Natural killer cell (primary cell): Measurements from ENCODE around the gene A3GALT2. TPM values are rescaled to one million over a fixed set of nuclear protein-coding genes. Genes with fewer than 3 reads are reported as not detected.

Experiments used
- ATAC-seq, 3 donors: fragments of 150-1000 bp in 2 of 3; fragments of 200-7000 bp in 1 of 3; cut with Tn5 transposase; 1 replicate in 1 of 3; 2 replicates in 2 of 3; pipeline ENCODE4 v1.10.0; 2021; ENCODE audit warnings: mild to moderate bottlenecking in 2 of 3, moderate library complexity in 2 of 3
- DNase-seq, 2 donors: peaks; one replicate each; pipeline versions ENCODE4 v3.0.0 to v3.0.0-alpha.2; 2013 to 2021; ENCODE audit warnings: mixed read lengths in 1 of 2
- H3K27ac ChIP-seq: one replicate; pipeline ENCODE4 v1.5.1; 2013; ENCODE audit warnings: mild to moderate bottlenecking, low read length
- H3K27me3 ChIP-seq: one replicate; pipeline ENCODE4 v1.6.1; 2013; ENCODE audit warnings: low read length; ENCODE audit not compliant: control insufficient read depth, insufficient read depth
- H3K36me3 ChIP-seq: one replicate; pipeline ENCODE4 v1.6.1; 2013; ENCODE audit warnings: low read length; ENCODE audit not compliant: control insufficient read depth, insufficient read depth
- H3K4me1 ChIP-seq: one replicate; pipeline ENCODE4 v1.6.1; 2013; ENCODE audit warnings: low read length; ENCODE audit not compliant: control insufficient read depth, insufficient read depth
- H3K4me3 ChIP-seq: one replicate; pipeline ENCODE4 v1.5.1; 2013; ENCODE audit warnings: low read length
- H3K9me3 ChIP-seq: one replicate; pipeline ENCODE4 v1.6.1; 2013; ENCODE audit warnings: low read length; ENCODE audit not compliant: control insufficient read depth, insufficient read depth
- H3K27ac Mint-ChIP-seq, 2 donors: one replicate each; pipeline ENCODE4 v1.8.0; 2022; ENCODE audit warnings: mild to moderate bottlenecking in 2 of 2, mixed read lengths in 2 of 2, moderate library complexity in 1 of 2
- H3K27me3 Mint-ChIP-seq, 2 donors: one replicate each; pipeline ENCODE4 v1.8.0; 2022; ENCODE audit warnings: low read depth in 2 of 2, mixed read lengths in 2 of 2
- H3K36me3 Mint-ChIP-seq: one replicate; pipeline ENCODE4 v1.8.0; 2022; ENCODE audit warnings: mixed read lengths
- H3K4me1 Mint-ChIP-seq, 2 donors: one replicate each; pipeline ENCODE4 v1.8.0; 2022; ENCODE audit warnings: mixed read lengths in 2 of 2
- H3K4me3 Mint-ChIP-seq: one replicate; pipeline ENCODE4 v1.8.0; 2022; ENCODE audit warnings: mild to moderate bottlenecking, moderate library complexity, mixed read lengths
- H3K9me3 Mint-ChIP-seq, 2 donors: one replicate each; pipeline ENCODE4 v1.8.0; 2022; ENCODE audit warnings: mixed read lengths in 2 of 2
- CTCF ChIP-seq: fragments of 200-600 bp; IDR thresholded peaks from one replicate; pipeline ENCODE4 v1.8.0; 2022; ENCODE audit warnings: antibody characterized with exemption
- WGBS: methylation state at CpG from one replicate; pipeline ENCODE4 v1.1.7; 2013; ENCODE audit warnings: missing lambda C conversion rate; ENCODE audit not compliant: insufficient coverage; 5-methylcytosine and 5-hydroxymethylcytosine counted together
- intact Hi-C: fragments of 100-400 bp; cut with micrococcal nuclease; formaldehyde crosslinking; loops from one replicate; pipeline ENCODE4 v1.14.2; 2022
- total RNA-seq, 4 donors: library from RNA; stranded (reverse); fragments of 120-200 nt in 1 of 4; gene quantifications; one replicate each; pipeline versions ENCODE4 v1.2.3 to v1.2.4, GENCODE V29; 2013 to 2022

The A3GALT2 gene
- total RNA-seq, 3 donors from 2014 or later (not counting 1 experiment from before 2014, with no cell fraction given) = not detected

- Histone ChIP-seq H3K36me3 (peaks cover 4% of the 10 kb centered on the region), H3K9me3 (no peaks in the 10 kb centered on the region), H3K27ac (no peak overlapping the region), H3K27me3 (no peaks in the 10 kb centered on the region), H3K4me3 (no peak overlapping the region), H3K4me1 (peaks cover 2% of the 10 kb centered on the region)
- Mint-ChIP-seq H3K4me1 (peaks cover 40 to 65% of the 10 kb centered on the region in 2 donors), H3K9me3 (no peaks in the 10 kb centered on the region), H3K36me3 (no peaks in the 10 kb centered on the region), H3K27me3 (no peaks in the 10 kb centered on the region), H3K27ac (no peak overlapping the region), H3K4me3 (no peak overlapping the region)
- ATAC-seq (no peak), DNase-seq (no peak)
- intact Hi-C loops = no loop called here
- TF ChIP-seq CTCF = no peak
- 97% methylated on average over 5 of the region's 5 CpGs for WGBS
Observed at GRCh38 chr1:33263890-33264504, 56.9 kb downstream of the A3GALT2 start.

- peaks cover 41 to 70% of the 10 kb centered on the region in 2 donors for H3K4me1 Mint-ChIP-seq
- Histone ChIP-seq H3K9me3 (no peaks in the 10 kb centered on the region), H3K4me3 (no peak overlapping the region), H3K36me3 (peaks cover 4% of the 10 kb centered on the region), H3K27me3 (no peaks in the 10 kb centered on the region), H3K4me1 (peaks cover 24% of the 10 kb centered on the region), H3K27ac (no peak overlapping the region)
- H3K4me3 Mint-ChIP-seq = no peak overlapping the region
- DNase-seq = no peak
- H3K9me3 Mint-ChIP-seq = no peaks in the 10 kb centered on the region
- intact Hi-C loops = no loop called here
- 85% methylated on average over 7 of the region's 7 CpGs for WGBS
- TF ChIP-seq CTCF = no peak
- H3K27me3 Mint-ChIP-seq = no peaks in the 10 kb centered on the region
- no peaks in the 10 kb centered on the region for H3K36me3 Mint-ChIP-seq
- no peak for ATAC-seq
- H3K27ac Mint-ChIP-seq = peak overlapping the region in 1 of 2 donors; percentile 42
Observed at GRCh38 chr1:33261344-33261743, 59.6 kb downstream of the A3GALT2 start.

GRCh38 chr1:33260439-33260838 lies 60.5 kb downstream of the A3GALT2 start:
- Mint-ChIP-seq H3K4me1 (peaks cover 41 to 65% of the 10 kb centered on the region in 2 donors), H3K27ac (peak overlapping the region; percentile 2 to 75), H3K27me3 (no peaks in the 10 kb centered on the region), H3K9me3 (no peaks in the 10 kb centered on the region), H3K36me3 (no peaks in the 10 kb centered on the region), H3K4me3 (no peak overlapping the region)
- 89% methylated on average over 4 of the region's 5 CpGs for WGBS
- H3K27me3 ChIP-seq = no peaks in the 10 kb centered on the region
- no peaks in the 10 kb centered on the region for H3K9me3 ChIP-seq
- no peak overlapping the region for H3K27ac ChIP-seq
- DNase-seq (no peak), ATAC-seq (no peak)
- no peak overlapping the region for H3K4me3 ChIP-seq
- peaks cover 4% of the 10 kb centered on the region for H3K36me3 ChIP-seq
- H3K4me1 ChIP-seq = peaks cover 26% of the 10 kb centered on the region
- no peak for TF ChIP-seq CTCF
- intact Hi-C loops = no loop called here

GRCh38 chr1:33259879-33260278 lies 61.0 kb downstream of the A3GALT2 start:
- H3K4me3 ChIP-seq = no peak overlapping the region
- H3K36me3 ChIP-seq = peaks cover 4% of the 10 kb centered on the region
- no peaks in the 10 kb centered on the region for H3K27me3 ChIP-seq
- 86% methylated on average over 3 of the region's 3 CpGs for WGBS
- Mint-ChIP-seq H3K27ac (peak overlapping the region; percentile 2 to 96), H3K9me3 (no peaks in the 10 kb centered on the region), H3K4me3 (peak overlapping the region; percentile 72), H3K36me3 (no peaks in the 10 kb centered on the region), H3K27me3 (no peaks in the 10 kb centered on the region), H3K4me1 (peaks cover 47 to 65% of the 10 kb centered on the region in 2 donors)
- DNase-seq (no peak), ATAC-seq (no peak)
- H3K4me1 ChIP-seq = peaks cover 30% of the 10 kb centered on the region
- no peak overlapping the region for H3K27ac ChIP-seq
- intact Hi-C loops = no loop called here
- no peaks in the 10 kb centered on the region for H3K9me3 ChIP-seq
- TF ChIP-seq CTCF = no peak
